ENCODE results near the gene BRMS1L.

DNA sequence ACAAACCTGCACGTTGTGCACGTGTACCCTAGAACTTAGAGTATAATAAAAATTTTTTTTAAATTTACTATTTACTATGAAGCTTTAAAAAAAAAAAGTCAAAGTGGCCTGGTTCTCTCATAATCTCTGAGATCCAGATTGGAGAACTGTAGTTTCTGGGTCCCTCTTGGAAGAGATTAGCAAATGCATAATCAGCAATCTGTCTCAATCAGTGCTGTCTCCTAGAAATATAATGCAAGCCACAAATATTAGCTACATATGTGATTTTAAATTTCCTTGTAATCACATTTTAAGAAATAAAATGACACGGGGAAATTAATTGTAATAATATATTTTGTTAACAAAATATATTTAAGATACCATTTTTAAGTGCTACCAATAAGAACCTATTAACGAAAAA lies 49.3 kb upstream of the BRMS1L start:
- TF ChIP-seq, protein P1, sequence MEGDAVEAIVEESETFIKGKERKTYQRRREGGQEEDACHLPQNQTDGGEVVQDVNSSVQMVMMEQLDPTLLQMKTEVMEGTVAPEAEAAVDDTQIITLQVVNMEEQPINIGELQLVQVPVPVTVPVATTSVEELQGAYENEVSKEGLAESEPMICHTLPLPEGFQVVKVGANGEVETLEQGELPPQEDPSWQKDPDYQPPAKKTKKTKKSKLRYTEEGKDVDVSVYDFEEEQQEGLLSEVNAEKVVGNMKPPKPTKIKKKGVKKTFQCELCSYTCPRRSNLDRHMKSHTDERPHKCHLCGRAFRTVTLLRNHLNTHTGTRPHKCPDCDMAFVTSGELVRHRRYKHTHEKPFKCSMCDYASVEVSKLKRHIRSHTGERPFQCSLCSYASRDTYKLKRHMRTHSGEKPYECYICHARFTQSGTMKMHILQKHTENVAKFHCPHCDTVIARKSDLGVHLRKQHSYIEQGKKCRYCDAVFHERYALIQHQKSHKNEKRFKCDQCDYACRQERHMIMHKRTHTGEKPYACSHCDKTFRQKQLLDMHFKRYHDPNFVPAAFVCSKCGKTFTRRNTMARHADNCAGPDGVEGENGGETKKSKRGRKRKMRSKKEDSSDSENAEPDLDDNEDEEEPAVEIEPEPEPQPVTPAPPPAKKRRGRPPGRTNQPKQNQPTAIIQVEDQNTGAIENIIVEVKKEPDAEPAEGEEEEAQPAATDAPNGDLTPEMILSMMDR (IDR thresholded peaks at IDR 0.05; ENCODE audit: low read length): no peak
- TF ChIP-seq EZH2 (IDR thresholded peaks at IDR 0.05; ENCODE audit: borderline replicate concordance, low read length): no peak
